PFSK-1 (cell line): ENCODE data around the gene THOC7.

Source experiments
- FOXP2 ChIP-seq: optimal IDR thresholded peaks from 2 replicates; pipeline ENCODE3; 2011; ENCODE audit warnings: borderline replicate concordance, control low read depth, inconsistent platforms; ENCODE audit not compliant: insufficient read depth; ENCODE audit errors: extremely low read length, extremely low read depth
- POLR2AphosphoS5 ChIP-seq: IDR thresholded peaks from 2 replicates; pipeline ENCODE4 v1.6.1; 2012; ENCODE audit warnings: low read depth, mild to moderate bottlenecking, control low read depth, low read length, moderate library complexity
- REST ChIP-seq, 2 experiments: IDR thresholded peaks; 2 replicates each; pipeline versions ENCODE4 v1.6.1 to v1.8.0; 2011 to 2012; ENCODE audit warnings: low read depth in 2 of 2, low read length in 2 of 2, control low read depth in 1 of 2, inconsistent platforms in 1 of 2, mild to moderate bottlenecking in 1 of 2, moderate library complexity in 1 of 2; ENCODE audit not compliant: insufficient read depth in 1 of 2
- SIN3A ChIP-seq: IDR thresholded peaks from 2 replicates; pipeline ENCODE4 v1.6.1; 2012; ENCODE audit warnings: mild to moderate bottlenecking, low read length, moderate library complexity, borderline replicate concordance; ENCODE audit not compliant: insufficient read depth
- TAF1 ChIP-seq: IDR thresholded peaks from 2 replicates; pipeline ENCODE4 v1.6.1; 2012; ENCODE audit warnings: low read length, control low read depth, borderline replicate concordance; ENCODE audit not compliant: insufficient read depth

THOC7 gene

GRCh38 chr3:63869940-63870614 is 6.5 kb upstream of the THOC7 start:
- TF ChIP-seq SIN3A (no peak), TAF1 (no peak), POLR2AphosphoS5 (no peak), FOXP2 (no peak), REST (IDR thresholded peaks at IDR 0.05; ENCODE audit: insufficient read depth in 1 of 2, low read depth in 2 of 2, low read length in 2 of 2) (no peak)

- TF ChIP-seq POLR2AphosphoS5: no peak
- no peak for TF ChIP-seq REST (IDR thresholded peaks at IDR 0.05; ENCODE audit: insufficient read depth in 1 of 2, low read depth in 2 of 2, low read length in 2 of 2)
Measured at GRCh38 chr3:63867225-63867624, 3.6 kb upstream of the THOC7 start.

- TF ChIP-seq REST (IDR thresholded peaks at IDR 0.05; ENCODE audit: insufficient read depth in 1 of 2, low read depth in 2 of 2, low read length in 2 of 2): no peak
- no peak for TF ChIP-seq FOXP2
- TF ChIP-seq SIN3A: no peak
- TF ChIP-seq POLR2AphosphoS5: no peak
- no peak for TF ChIP-seq TAF1
Measured at GRCh38 chr3:63864965-63865327, 1.3 kb upstream of the THOC7 start.

- TF ChIP-seq POLR2AphosphoS5 (no peak), TAF1 (no peak), FOXP2 (no peak), REST (IDR thresholded peaks at IDR 0.05; ENCODE audit: insufficient read depth in 1 of 2, low read depth in 2 of 2, low read length in 2 of 2) (no peak), SIN3A (no peak)
Measured at GRCh38 chr3:63864008-63864964, 681 bp upstream of the THOC7 start.
